Glutamatergic neuron (in vitro differentiated cells): ENCODE measurements around the gene ZNF438. TPM values are rescaled to one million over a fixed set of nuclear protein-coding genes. Genes with fewer than 3 reads are reported as not detected.

Experiments
- DNase-seq: peaks from one replicate; pipeline ENCODE4 v3.0.0; 2022
- H3K27ac Mint-ChIP-seq: one replicate; pipeline ENCODE4 v1.8.0; 2020; ENCODE audit warnings: mild to moderate bottlenecking, mixed read lengths, inconsistent platforms; ENCODE audit not compliant: unreplicated experiment
- H3K27me3 Mint-ChIP-seq: one replicate; pipeline ENCODE4 v1.8.0; 2020; ENCODE audit warnings: mild to moderate bottlenecking, moderate library complexity, mixed read lengths, inconsistent platforms; ENCODE audit not compliant: unreplicated experiment
- H3K36me3 Mint-ChIP-seq: one replicate; pipeline ENCODE4 v1.8.0; 2020; ENCODE audit warnings: mild to moderate bottlenecking, mixed read lengths, inconsistent platforms; ENCODE audit not compliant: unreplicated experiment
- H3K4me1 Mint-ChIP-seq: one replicate; pipeline ENCODE4 v1.8.0; 2020; ENCODE audit warnings: mild to moderate bottlenecking, low read depth, mixed read lengths, inconsistent platforms; ENCODE audit not compliant: unreplicated experiment
- H3K4me3 Mint-ChIP-seq: one replicate; pipeline ENCODE4 v1.8.0; 2020; ENCODE audit warnings: mild to moderate bottlenecking, mixed read lengths, inconsistent platforms; ENCODE audit not compliant: unreplicated experiment
- H3K9me3 Mint-ChIP-seq: one replicate; pipeline ENCODE4 v1.8.0; 2020; ENCODE audit warnings: mild to moderate bottlenecking, moderate library complexity, mixed read lengths, inconsistent platforms; ENCODE audit not compliant: unreplicated experiment
- total RNA-seq: library from RNA; stranded (reverse); fragmentation: NEBNext Ultra II Directional; extraction: Animal tissue kit (Norgen Biotek cat#: 25700); gene quantifications from one replicate; pipeline ENCODE4 v1.2.1, GENCODE V29; 2021; ENCODE audit not compliant: unreplicated experiment
- TF ChIP-seq, protein P1 (sequence below): fragments of 200-600 bp; sonication (generic); IDR thresholded peaks from one replicate; pipeline ENCODE4 v1.5.0; 2021; ENCODE audit not compliant: partially characterized antibody, unreplicated experiment

ZNF438 gene
- total RNA-seq, 1 donor from 2014 or later, result 3.5 TPM

- peaks cover 3% of the 10 kb centered on the region for H3K27me3 Mint-ChIP-seq
- peaks cover 3% of the 10 kb centered on the region for H3K9me3 Mint-ChIP-seq
- DNase-seq, result no peak
- H3K4me3 Mint-ChIP-seq, result no peak overlapping the region
- H3K4me1 Mint-ChIP-seq, result peaks cover 8% of the 10 kb centered on the region
- no peak overlapping the region for H3K27ac Mint-ChIP-seq
- no peaks in the 10 kb centered on the region for H3K36me3 Mint-ChIP-seq
- TF ChIP-seq, protein P1, sequence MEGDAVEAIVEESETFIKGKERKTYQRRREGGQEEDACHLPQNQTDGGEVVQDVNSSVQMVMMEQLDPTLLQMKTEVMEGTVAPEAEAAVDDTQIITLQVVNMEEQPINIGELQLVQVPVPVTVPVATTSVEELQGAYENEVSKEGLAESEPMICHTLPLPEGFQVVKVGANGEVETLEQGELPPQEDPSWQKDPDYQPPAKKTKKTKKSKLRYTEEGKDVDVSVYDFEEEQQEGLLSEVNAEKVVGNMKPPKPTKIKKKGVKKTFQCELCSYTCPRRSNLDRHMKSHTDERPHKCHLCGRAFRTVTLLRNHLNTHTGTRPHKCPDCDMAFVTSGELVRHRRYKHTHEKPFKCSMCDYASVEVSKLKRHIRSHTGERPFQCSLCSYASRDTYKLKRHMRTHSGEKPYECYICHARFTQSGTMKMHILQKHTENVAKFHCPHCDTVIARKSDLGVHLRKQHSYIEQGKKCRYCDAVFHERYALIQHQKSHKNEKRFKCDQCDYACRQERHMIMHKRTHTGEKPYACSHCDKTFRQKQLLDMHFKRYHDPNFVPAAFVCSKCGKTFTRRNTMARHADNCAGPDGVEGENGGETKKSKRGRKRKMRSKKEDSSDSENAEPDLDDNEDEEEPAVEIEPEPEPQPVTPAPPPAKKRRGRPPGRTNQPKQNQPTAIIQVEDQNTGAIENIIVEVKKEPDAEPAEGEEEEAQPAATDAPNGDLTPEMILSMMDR, result no peak
These were observed 168.0 kb downstream of the ZNF438 start for GRCh38 chr10:30863516-30864210.

DNA sequence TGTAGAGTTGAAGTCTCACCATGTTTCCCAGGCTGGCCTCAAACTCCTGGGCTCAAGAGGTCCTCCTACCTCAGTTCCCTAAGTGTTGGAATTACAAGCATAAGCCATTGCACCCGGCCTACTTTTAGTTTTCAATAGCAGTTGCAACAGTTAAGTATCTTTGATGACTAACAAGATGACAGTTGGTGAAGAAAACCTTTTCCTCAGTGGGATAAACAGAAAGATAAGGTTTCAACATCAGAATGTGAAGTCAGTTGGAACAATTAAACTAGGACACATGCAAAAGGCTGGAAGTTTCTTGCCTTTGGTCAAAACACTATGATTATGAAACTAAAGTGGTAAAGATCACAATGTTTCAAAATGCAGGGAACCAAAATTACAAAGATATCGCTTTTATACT is 169.2 kb downstream of the ZNF438 start:
- H3K36me3 Mint-ChIP-seq, result no peaks in the 10 kb centered on the region
- no peaks in the 10 kb centered on the region for H3K27me3 Mint-ChIP-seq
- no peak overlapping the region for H3K4me3 Mint-ChIP-seq
- H3K9me3 Mint-ChIP-seq, result no peaks in the 10 kb centered on the region
- TF ChIP-seq, protein P1, result no peak
- no peak for DNase-seq
- peaks cover 4% of the 10 kb centered on the region for H3K4me1 Mint-ChIP-seq
- no peak overlapping the region for H3K27ac Mint-ChIP-seq

- no peaks in the 10 kb centered on the region for H3K27me3 Mint-ChIP-seq
- TF ChIP-seq, protein P1, result no peak
- no peaks in the 10 kb centered on the region for H3K36me3 Mint-ChIP-seq
- H3K27ac Mint-ChIP-seq, result no peak overlapping the region
- DNase-seq, result no peak
- H3K4me1 Mint-ChIP-seq, result peaks cover 4% of the 10 kb centered on the region
- no peak overlapping the region for H3K4me3 Mint-ChIP-seq
- no peaks in the 10 kb centered on the region for H3K9me3 Mint-ChIP-seq
These were observed 169.7 kb downstream of the ZNF438 start for GRCh38 chr10:30861976-30862375.

DNA sequence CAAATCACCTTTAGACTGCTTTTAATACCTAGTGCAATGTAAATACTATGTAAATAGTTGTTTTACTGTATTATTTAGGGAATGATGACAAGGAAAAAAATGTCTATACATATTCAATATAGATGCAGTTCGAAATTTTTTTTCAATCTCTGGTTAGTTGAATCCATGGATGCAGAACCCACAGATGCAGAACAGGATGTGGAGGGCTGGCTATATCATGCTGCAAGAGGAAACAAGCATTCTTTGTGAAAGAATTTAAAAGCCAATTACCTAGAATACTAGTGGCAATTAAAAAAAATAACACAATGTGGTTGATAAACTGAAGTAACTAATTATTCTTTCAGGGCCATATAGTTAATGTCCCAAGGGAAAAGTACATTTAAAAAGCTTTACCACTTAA is 170.4 kb downstream of the ZNF438 start:
- H3K27ac Mint-ChIP-seq, result no peak overlapping the region
- no peaks in the 10 kb centered on the region for H3K27me3 Mint-ChIP-seq
- no peaks in the 10 kb centered on the region for H3K36me3 Mint-ChIP-seq
- TF ChIP-seq, protein P1, result no peak
- peaks cover 4% of the 10 kb centered on the region for H3K4me1 Mint-ChIP-seq
- DNase-seq, result no peak
- no peaks in the 10 kb centered on the region for H3K9me3 Mint-ChIP-seq
- no peak overlapping the region for H3K4me3 Mint-ChIP-seq

DNA sequence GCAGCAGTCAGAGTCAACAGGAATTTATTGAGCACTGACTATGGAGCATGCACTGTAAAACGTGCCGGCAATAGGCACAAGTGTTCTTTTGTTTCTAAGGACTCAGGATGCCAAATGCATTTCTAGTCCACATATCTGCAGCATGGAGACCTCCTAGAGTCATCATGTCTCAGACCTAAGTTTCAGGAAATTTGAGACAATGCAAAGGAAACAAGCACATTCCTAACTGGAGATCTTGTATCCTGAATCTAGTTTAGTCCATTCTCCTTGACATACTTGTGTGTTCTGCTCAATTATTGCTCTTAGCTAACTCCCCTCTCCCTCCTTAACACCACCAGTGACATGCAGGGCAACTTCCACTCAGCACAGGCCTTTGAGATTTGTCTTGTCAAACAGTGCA is 173.2 kb downstream of the ZNF438 start:
- Mint-ChIP-seq H3K27ac (no peak overlapping the region), H3K4me3 (no peak overlapping the region), H3K9me3 (no peaks in the 10 kb centered on the region), H3K36me3 (no peaks in the 10 kb centered on the region), H3K27me3 (no peaks in the 10 kb centered on the region), H3K4me1 (peaks cover 4% of the 10 kb centered on the region)
- DNase-seq, result no peak
- TF ChIP-seq, protein P1, result no peak
